SK-N-SH (cell line): ENCODE measurements around the gene ETS1.

Experiments
- CHD2 ChIP-seq: fragments of 150-350 bp; IDR thresholded peaks from 2 replicates; pipeline ENCODE4 v1.6.1; 2018; ENCODE audit warnings: low read length; ENCODE audit not compliant: partially characterized antibody
- CTCF ChIP-seq: fragments of 200-600 bp; sonication (generic); IDR thresholded peaks from 2 replicates; pipeline ENCODE4 v1.6.1; 2017; ENCODE audit warnings: antibody characterized with exemption, mild to moderate bottlenecking, moderate library complexity
- EZH2phosphoT487 ChIP-seq: fragments of 200-600 bp; sonication (generic); IDR thresholded peaks from 2 replicates; pipeline ENCODE4 v1.6.1; 2017; ENCODE audit warnings: low read depth, mixed run types, mild to moderate bottlenecking, antibody characterized with exemption, moderate library complexity, borderline replicate concordance
- GABPA ChIP-seq: IDR thresholded peaks from 2 replicates; pipeline ENCODE4 v1.4.0; 2012; ENCODE audit warnings: low read depth, mild to moderate bottlenecking
- JUND ChIP-seq: IDR thresholded peaks from 2 replicates; pipeline ENCODE4 v1.4.0; 2012
- NRF1 ChIP-seq: IDR thresholded peaks from 2 replicates; pipeline ENCODE4 v1.6.1; 2012; ENCODE audit warnings: low read depth, mild to moderate bottlenecking, low read length
- RXRA ChIP-seq: IDR thresholded peaks from 2 replicates; pipeline ENCODE4 v1.4.0; 2012; ENCODE audit warnings: low read depth, mild to moderate bottlenecking, borderline replicate concordance
- SIN3A ChIP-seq: IDR thresholded peaks from 2 replicates; pipeline ENCODE4 v1.6.1; 2012; ENCODE audit warnings: low read depth, mild to moderate bottlenecking, low read length, moderate library complexity, borderline replicate concordance
- TEAD4 ChIP-seq: IDR thresholded peaks from 2 replicates; pipeline ENCODE4 v1.4.0; 2012; ENCODE audit warnings: mild to moderate bottlenecking, borderline replicate concordance; ENCODE audit not compliant: insufficient read depth
- USF2 ChIP-seq: fragments of 150-350 bp; IDR thresholded peaks from 2 replicates; pipeline ENCODE4 v1.6.1; 2017; ENCODE audit warnings: antibody characterized with exemption, low read length, low read depth, borderline replicate concordance
- YY1 ChIP-seq: IDR thresholded peaks from 2 replicates; pipeline ENCODE4 v1.4.0; 2012; ENCODE audit warnings: low read depth, mild to moderate bottlenecking

- TF ChIP-seq NRF1 = no peak
- TF ChIP-seq CTCF = no peak
- TF ChIP-seq EZH2phosphoT487 = no peak
- TF ChIP-seq CHD2 = no peak
- no peak for TF ChIP-seq SIN3A
- no peak for TF ChIP-seq USF2
- no peak for TF ChIP-seq RXRA
- TF ChIP-seq TEAD4 = no peak
- no peak for TF ChIP-seq YY1
- TF ChIP-seq JUND = no peak
- TF ChIP-seq GABPA = no peak
These were observed 12.8 kb downstream of the ETS1 start for GRCh38 chr11:128574576-128575011.
